Body of pancreas (tissue), 4 donors: Measurements from ENCODE around the gene IFRD2.

Source experiments
- CTCF ChIP-seq, 7 experiments: fragments of 450-650 bp in 4 of 7; fragments of 200-600 bp in 3 of 7; sonication (generic) in 3 of 7; IDR thresholded peaks; one replicate each; pipeline ENCODE4 v1.5.1; 2016 to 2019; ENCODE audit warnings: antibody characterized with exemption in 7 of 7
- POLR2A ChIP-seq, 3 donors: fragments of 450-650 bp; IDR thresholded peaks; one replicate each; pipeline ENCODE4 v1.6.1; 2016; ENCODE audit warnings: antibody characterized with exemption in 3 of 3, mild to moderate bottlenecking in 2 of 3

DNA sequence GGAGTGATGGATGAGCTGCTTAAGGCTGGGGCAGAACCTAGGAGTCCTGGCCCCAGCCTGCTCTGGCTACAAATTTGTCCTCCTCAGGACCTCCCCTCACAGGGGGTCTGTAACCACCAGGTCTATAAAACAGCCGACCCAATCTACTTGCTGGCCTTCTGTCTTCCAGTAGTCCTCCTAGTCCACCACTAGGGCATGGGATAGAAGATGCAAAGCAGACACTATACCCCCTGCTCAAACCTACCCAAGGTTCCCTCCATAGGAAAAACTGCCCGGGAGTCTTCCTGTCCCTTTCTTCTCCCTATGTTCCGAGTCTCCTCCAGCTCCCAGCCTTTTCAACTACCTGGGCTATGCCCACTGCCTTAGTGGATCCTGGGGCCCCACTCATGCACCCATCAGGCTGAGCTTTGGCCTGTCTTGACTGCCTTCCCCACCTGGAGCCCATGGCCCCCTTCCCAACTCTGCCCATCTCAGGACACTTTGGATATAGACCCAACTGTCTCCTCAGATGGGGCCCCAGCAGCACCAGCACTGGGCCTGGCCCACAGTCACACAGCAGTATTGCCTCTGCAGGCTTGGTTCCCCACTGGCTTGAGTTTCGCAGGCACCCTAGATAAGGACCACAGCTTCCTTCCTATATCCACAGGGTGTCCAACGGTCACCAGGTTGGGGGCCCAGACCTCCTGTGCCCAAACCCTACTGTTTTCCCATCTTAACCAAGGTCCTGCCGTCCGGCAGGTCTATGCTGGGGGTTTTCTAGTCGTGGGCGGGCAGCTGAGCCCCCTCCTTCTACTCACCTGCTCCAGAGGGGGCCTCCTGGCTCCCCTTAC is 5.9 kb upstream of the IFRD2 start:
- TF ChIP-seq CTCF (IDR thresholded peaks at IDR 0.05) = no peak
- TF ChIP-seq POLR2A (IDR thresholded peaks at IDR 0.05) = no peak
